Omental fat pad (tissue), 4 donors: ENCODE results near the gene C5orf46. TPM values are rescaled to one million over a fixed set of nuclear protein-coding genes. Genes with fewer than 3 reads are reported as not detected.

Experiments
- ATAC-seq: fragments of 150-250 bp; one replicate; pipeline ENCODE4 v1.9.1; 2016; ENCODE audit warnings: mild to moderate bottlenecking, moderate library complexity; ENCODE audit not compliant: low FRiP score
- DNase-seq: peaks from one replicate; pipeline ENCODE4 v3.0.0-alpha.2; 2019; ENCODE audit warnings: low spot score
- CTCF ChIP-seq, 3 donors: fragments of 450-650 bp; IDR thresholded peaks; one replicate each; pipeline ENCODE4 v1.5.1; 2016 to 2017; ENCODE audit warnings: antibody characterized with exemption in 3 of 3, mild to moderate bottlenecking in 3 of 3, moderate library complexity in 2 of 3
- total RNA-seq, 4 donors: library from RNA; depleted of rRNA; stranded (reverse); fragments of >200 nt; gene quantifications; one replicate each; pipeline ENCODE4 v1.1.0, GENCODE V29; 2016

The C5orf46 gene
- total RNA-seq, 4 donors from 2014 or later: not detected

- DNase-seq (no peak), ATAC-seq (no peak)
- TF ChIP-seq CTCF (IDR thresholded peaks at IDR 0.05): no peak
Measured at GRCh38 chr5:147893820-147894219, 12.5 kb downstream of the C5orf46 start.

- no peak for DNase-seq
- no peak for ATAC-seq
- no peak for TF ChIP-seq CTCF (IDR thresholded peaks at IDR 0.05)
Measured at GRCh38 chr5:147892696-147893296, 13.5 kb downstream of the C5orf46 start.

GRCh38 chr5:147887930-147888329 lies 18.4 kb downstream of the C5orf46 start:
- ATAC-seq: no peak
- no peak for DNase-seq
- TF ChIP-seq CTCF (IDR thresholded peaks at IDR 0.05): no peak

GRCh38 chr5:147887026-147887627 lies 19.2 kb downstream of the C5orf46 start:
- DNase-seq (no peak), ATAC-seq (no peak)
- TF ChIP-seq CTCF (IDR thresholded peaks at IDR 0.05): no peak

GRCh38 chr5:147882586-147883313 lies 23.6 kb downstream of the C5orf46 start:
- TF ChIP-seq CTCF (IDR thresholded peaks at IDR 0.05): no peak
- DNase-seq (no peak), ATAC-seq (no peak)

- DNase-seq (no peak), ATAC-seq (no peak)
- no peak for TF ChIP-seq CTCF (IDR thresholded peaks at IDR 0.05)
Measured at GRCh38 chr5:147880487-147880886, 25.9 kb downstream of the C5orf46 start.
